ENCODE measurements around the gene SPPL3. TPM values are rescaled to one million over a fixed set of nuclear protein-coding genes. Genes with fewer than 3 reads are reported as not detected.

Gene SPPL3
- total RNA-seq, 1 donor from 2014 or later = 10.4 TPM

GRCh38 chr12:120814903-120815429 is 89.2 kb downstream of the SPPL3 start:
- H3K4me3 ChIP-seq (ENCODE audit: low read length in 3 of 3) = no peak overlapping the region
- H3K9ac ChIP-seq (ENCODE audit: low read depth in 1 of 3, low read length in 3 of 3) = no peak overlapping the region
- no peaks in the 10 kb centered on the region for H3K27me3 ChIP-seq (ENCODE audit: control insufficient read depth in 3 of 3, insufficient read depth in 3 of 3, low read length in 3 of 3)
- no peaks in the 10 kb centered on the region for H3K9me3 ChIP-seq (ENCODE audit: control insufficient read depth in 3 of 3, low read length in 3 of 3)
- H3K36me3 ChIP-seq (ENCODE audit: control insufficient read depth in 3 of 3, insufficient read depth in 3 of 3, low read length in 3 of 3) = no peaks in the 10 kb centered on the region
- peaks cover 0 to 5% (median 5%) of the 10 kb centered on the region in 3 donors for H3K4me1 ChIP-seq (ENCODE audit: control insufficient read depth in 3 of 3, insufficient read depth in 3 of 3, low read length in 3 of 3)
- no peak overlapping the region for H3K27ac ChIP-seq (ENCODE audit: low read depth, low read length)

GRCh38 chr12:120814203-120814902 is 89.8 kb downstream of the SPPL3 start:
- Histone ChIP-seq H3K27ac (ENCODE audit: low read depth, low read length) (no peak overlapping the region), H3K9me3 (ENCODE audit: control insufficient read depth in 3 of 3, low read length in 3 of 3) (no peaks in the 10 kb centered on the region), H3K4me1 (ENCODE audit: control insufficient read depth in 3 of 3, insufficient read depth in 3 of 3, low read length in 3 of 3) (peaks cover 0 to 5% (median 5%) of the 10 kb centered on the region in 3 donors), H3K36me3 (ENCODE audit: control insufficient read depth in 3 of 3, insufficient read depth in 3 of 3, low read length in 3 of 3) (peaks cover 0 to 4% (median 0%) of the 10 kb centered on the region in 3 donors), H3K4me3 (ENCODE audit: low read length in 3 of 3) (no peak overlapping the region), H3K27me3 (ENCODE audit: control insufficient read depth in 3 of 3, insufficient read depth in 3 of 3, low read length in 3 of 3) (no peaks in the 10 kb centered on the region), H3K9ac (ENCODE audit: low read depth in 1 of 3, low read length in 3 of 3) (no peak overlapping the region)

GRCh38 chr12:120813588-120814153 is 90.5 kb downstream of the SPPL3 start:
- peaks cover 0 to 5% (median 5%) of the 10 kb centered on the region in 3 donors for H3K4me1 ChIP-seq (ENCODE audit: control insufficient read depth in 3 of 3, insufficient read depth in 3 of 3, low read length in 3 of 3)
- H3K4me3 ChIP-seq (ENCODE audit: low read length in 3 of 3) = no peak overlapping the region
- H3K9me3 ChIP-seq (ENCODE audit: control insufficient read depth in 3 of 3, low read length in 3 of 3) = no peaks in the 10 kb centered on the region
- H3K27me3 ChIP-seq (ENCODE audit: control insufficient read depth in 3 of 3, insufficient read depth in 3 of 3, low read length in 3 of 3) = no peaks in the 10 kb centered on the region
- H3K36me3 ChIP-seq (ENCODE audit: control insufficient read depth in 3 of 3, insufficient read depth in 3 of 3, low read length in 3 of 3) = peaks cover 0 to 5% (median 0%) of the 10 kb centered on the region in 3 donors
- no peak overlapping the region for H3K27ac ChIP-seq (ENCODE audit: low read depth, low read length)
- H3K9ac ChIP-seq (ENCODE audit: low read depth in 1 of 3, low read length in 3 of 3) = no peak overlapping the region

GRCh38 chr12:120810021-120810420 is 94.1 kb downstream of the SPPL3 start:
- H3K27me3 ChIP-seq (ENCODE audit: control insufficient read depth in 3 of 3, insufficient read depth in 3 of 3, low read length in 3 of 3) = no peaks in the 10 kb centered on the region
- no peaks in the 10 kb centered on the region for H3K9me3 ChIP-seq (ENCODE audit: control insufficient read depth in 3 of 3, low read length in 3 of 3)
- peaks cover 0 to 6% (median 0%) of the 10 kb centered on the region in 3 donors for H3K36me3 ChIP-seq (ENCODE audit: control insufficient read depth in 3 of 3, insufficient read depth in 3 of 3, low read length in 3 of 3)
- H3K4me3 ChIP-seq (ENCODE audit: low read length in 3 of 3) = no peak overlapping the region
- peaks cover 0 to 4% (median 3%) of the 10 kb centered on the region in 3 donors for H3K4me1 ChIP-seq (ENCODE audit: control insufficient read depth in 3 of 3, insufficient read depth in 3 of 3, low read length in 3 of 3)
- H3K9ac ChIP-seq (ENCODE audit: low read depth in 1 of 3, low read length in 3 of 3) = no peak overlapping the region
- H3K27ac ChIP-seq (ENCODE audit: low read depth, low read length) = no peak overlapping the region

- Histone ChIP-seq H3K36me3 (ENCODE audit: control insufficient read depth in 3 of 3, insufficient read depth in 3 of 3, low read length in 3 of 3) (peaks cover 0 to 3% (median 0%) of the 10 kb centered on the region in 3 donors), H3K27me3 (ENCODE audit: control insufficient read depth in 3 of 3, insufficient read depth in 3 of 3, low read length in 3 of 3) (no peaks in the 10 kb centered on the region), H3K27ac (ENCODE audit: low read depth, low read length) (no peak overlapping the region), H3K4me1 (ENCODE audit: control insufficient read depth in 3 of 3, insufficient read depth in 3 of 3, low read length in 3 of 3) (peaks cover 0 to 6% (median 2%) of the 10 kb centered on the region in 3 donors), H3K4me3 (ENCODE audit: low read length in 3 of 3) (no peak overlapping the region), H3K9me3 (ENCODE audit: control insufficient read depth in 3 of 3, low read length in 3 of 3) (no peaks in the 10 kb centered on the region), H3K9ac (ENCODE audit: low read depth in 1 of 3, low read length in 3 of 3) (no peak overlapping the region)
Measured at GRCh38 chr12:120804428-120804827, 99.7 kb downstream of the SPPL3 start.

GRCh38 chr12:120801146-120801545 is 103.0 kb downstream of the SPPL3 start:
- H3K9me3 ChIP-seq (ENCODE audit: control insufficient read depth in 3 of 3, low read length in 3 of 3) = no peaks in the 10 kb centered on the region
- H3K27me3 ChIP-seq (ENCODE audit: control insufficient read depth in 3 of 3, insufficient read depth in 3 of 3, low read length in 3 of 3) = no peaks in the 10 kb centered on the region
- H3K27ac ChIP-seq (ENCODE audit: low read depth, low read length) = no peak overlapping the region
- H3K4me3 ChIP-seq (ENCODE audit: low read length in 3 of 3) = no peak overlapping the region
- H3K36me3 ChIP-seq (ENCODE audit: control insufficient read depth in 3 of 3, insufficient read depth in 3 of 3, low read length in 3 of 3) = no peaks in the 10 kb centered on the region
- peaks cover 0 to 10% (median 2%) of the 10 kb centered on the region in 3 donors for H3K4me1 ChIP-seq (ENCODE audit: control insufficient read depth in 3 of 3, insufficient read depth in 3 of 3, low read length in 3 of 3)
- H3K9ac ChIP-seq (ENCODE audit: low read depth in 1 of 3, low read length in 3 of 3) = no peak overlapping the region

- H3K27me3 ChIP-seq (ENCODE audit: control insufficient read depth in 3 of 3, insufficient read depth in 3 of 3, low read length in 3 of 3) = no peaks in the 10 kb centered on the region
- H3K36me3 ChIP-seq (ENCODE audit: control insufficient read depth in 3 of 3, insufficient read depth in 3 of 3, low read length in 3 of 3) = peaks cover 0 to 3% (median 0%) of the 10 kb centered on the region in 3 donors
- H3K9me3 ChIP-seq (ENCODE audit: control insufficient read depth in 3 of 3, low read length in 3 of 3) = no peaks in the 10 kb centered on the region
- H3K9ac ChIP-seq (ENCODE audit: low read depth in 1 of 3, low read length in 3 of 3) = no peak overlapping the region
- no peak overlapping the region for H3K4me3 ChIP-seq (ENCODE audit: low read length in 3 of 3)
- no peak overlapping the region for H3K27ac ChIP-seq (ENCODE audit: low read depth, low read length)
- peaks cover 0 to 10% (median 2%) of the 10 kb centered on the region in 3 donors for H3K4me1 ChIP-seq (ENCODE audit: control insufficient read depth in 3 of 3, insufficient read depth in 3 of 3, low read length in 3 of 3)
Measured at GRCh38 chr12:120800665-120801064, 103.5 kb downstream of the SPPL3 start.

GRCh38 chr12:120799243-120800045 is 104.7 kb downstream of the SPPL3 start:
- Histone ChIP-seq H3K9ac (ENCODE audit: low read depth in 1 of 3, low read length in 3 of 3) (no peak overlapping the region), H3K9me3 (ENCODE audit: control insufficient read depth in 3 of 3, low read length in 3 of 3) (no peaks in the 10 kb centered on the region), H3K27ac (ENCODE audit: low read depth, low read length) (no peak overlapping the region), H3K27me3 (ENCODE audit: control insufficient read depth in 3 of 3, insufficient read depth in 3 of 3, low read length in 3 of 3) (no peaks in the 10 kb centered on the region), H3K4me1 (ENCODE audit: control insufficient read depth in 3 of 3, insufficient read depth in 3 of 3, low read length in 3 of 3) (peaks cover 0 to 10% (median 2%) of the 10 kb centered on the region in 3 donors), H3K36me3 (ENCODE audit: control insufficient read depth in 3 of 3, insufficient read depth in 3 of 3, low read length in 3 of 3) (peaks cover 0 to 3% (median 0%) of the 10 kb centered on the region in 3 donors), H3K4me3 (ENCODE audit: low read length in 3 of 3) (no peak overlapping the region)

GRCh38 chr12:120798696-120799095 is 105.5 kb downstream of the SPPL3 start:
- H3K4me3 ChIP-seq (ENCODE audit: low read length in 3 of 3) = no peak overlapping the region
- peaks cover 0 to 3% (median 0%) of the 10 kb centered on the region in 3 donors for H3K36me3 ChIP-seq (ENCODE audit: control insufficient read depth in 3 of 3, insufficient read depth in 3 of 3, low read length in 3 of 3)

More at GRCh38 chr12:120798696-120799095, 105.5 kb downstream of the SPPL3 start:
- Histone ChIP-seq H3K27ac (ENCODE audit: low read depth, low read length) (no peak overlapping the region), H3K4me1 (ENCODE audit: control insufficient read depth in 3 of 3, insufficient read depth in 3 of 3, low read length in 3 of 3) (peaks cover 0 to 10% (median 2%) of the 10 kb centered on the region in 3 donors), H3K9ac (ENCODE audit: low read depth in 1 of 3, low read length in 3 of 3) (no peak overlapping the region), H3K9me3 (ENCODE audit: control insufficient read depth in 3 of 3, low read length in 3 of 3) (no peaks in the 10 kb centered on the region), H3K27me3 (ENCODE audit: control insufficient read depth in 3 of 3, insufficient read depth in 3 of 3, low read length in 3 of 3) (no peaks in the 10 kb centered on the region)
